ENCODE results near the gene ARHGAP24. TPM values are rescaled to one million over a fixed set of nuclear protein-coding genes. Genes with fewer than 3 reads are reported as not detected.
"Not testable (repeated sequence)": the region's sequence is repeated elsewhere in the genome, so short reads cannot be mapped to it uniquely, and the experiment has no call there.

Gene ARHGAP24
- total RNA-seq, 2 donors from 2014 or later, result 30.2 to 38.3 TPM

DNA sequence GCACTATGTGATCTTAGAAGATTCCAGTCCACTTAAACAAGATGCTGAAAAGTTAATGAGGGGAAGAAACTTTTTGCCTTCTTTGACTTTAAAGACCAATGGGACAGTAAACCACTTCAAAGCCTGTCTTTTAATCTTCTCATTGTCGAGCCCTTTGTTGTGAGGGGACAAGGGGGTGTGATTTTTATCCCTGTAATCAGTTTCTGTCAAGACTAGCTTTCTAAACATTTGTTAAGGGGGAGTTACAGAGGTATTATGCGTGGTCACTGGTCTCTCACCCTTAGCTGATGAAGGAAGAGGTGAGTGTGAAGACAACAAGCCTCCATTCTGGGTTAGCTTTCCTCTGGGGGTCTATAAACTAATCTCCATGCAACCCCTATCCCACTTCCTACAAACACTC, 409.3 kb downstream of the ARHGAP24 start:
- DNase-seq (no peak), ATAC-seq (no peak)
- intact Hi-C loops (cut with DNase I), result no loop called here

DNA sequence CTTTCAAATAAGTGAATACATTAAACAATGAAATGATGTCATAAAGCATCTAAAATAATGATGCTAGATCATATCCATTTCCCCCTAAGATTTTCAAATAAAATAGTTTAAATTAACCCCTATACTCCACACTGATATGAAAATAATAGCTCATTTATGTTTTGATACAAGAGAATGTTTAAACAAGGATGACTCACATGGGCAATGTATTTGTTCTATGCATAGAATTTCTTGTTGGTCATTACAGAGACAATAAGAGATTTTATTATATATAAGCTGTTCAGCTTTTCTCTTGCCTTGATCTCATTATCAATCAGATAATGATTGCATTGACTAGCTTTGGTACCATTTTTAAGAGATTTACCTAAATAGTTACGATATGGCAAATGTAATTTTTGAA, 411.7 kb downstream of the ARHGAP24 start:
- DNase-seq (no peak), ATAC-seq (no peak)
- intact Hi-C loops (cut with DNase I), result no loop called here

DNA sequence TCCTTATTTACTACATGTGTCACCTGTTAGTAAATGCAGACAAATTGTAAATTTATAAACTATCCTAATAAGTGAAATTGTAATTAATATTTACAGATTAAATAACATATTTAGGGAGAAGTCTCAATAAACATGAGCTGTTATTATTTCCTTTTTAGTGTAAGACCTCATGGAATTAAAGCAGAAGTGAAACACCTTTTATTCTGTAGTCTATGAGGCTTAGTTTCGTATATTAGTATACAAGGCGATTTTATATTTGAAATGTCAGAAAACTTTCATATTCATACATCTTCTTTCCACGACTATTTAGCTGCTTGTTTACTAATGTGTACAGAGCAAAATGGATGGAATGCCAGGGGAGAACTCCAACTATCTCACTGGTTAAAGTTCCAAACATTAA, 414.4 kb downstream of the ARHGAP24 start:
- DNase-seq, result no peak
- intact Hi-C loops (cut with DNase I), result no loop called here
- no peak for ATAC-seq

DNA sequence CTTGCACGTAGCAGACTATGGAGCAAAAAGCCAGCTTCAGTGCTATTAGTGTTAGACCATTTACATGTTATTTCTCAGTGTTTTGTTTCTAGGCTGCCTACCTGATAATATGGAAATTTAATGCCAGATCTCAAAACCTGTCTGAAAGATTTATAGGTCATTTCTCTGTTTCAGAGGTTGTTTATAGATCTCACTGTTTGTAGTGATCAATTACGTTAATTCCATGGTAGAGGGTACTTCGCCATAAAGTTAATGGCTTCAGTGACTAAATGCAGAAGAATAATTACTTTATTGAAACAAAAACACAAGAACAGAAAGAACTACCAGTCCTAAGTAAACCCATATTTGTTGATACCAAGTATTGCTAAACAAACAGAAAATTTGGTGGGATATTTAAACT, 420.8 kb downstream of the ARHGAP24 start:
- ATAC-seq, result no peak
- DNase-seq, result no peak
- intact Hi-C loops (cut with DNase I), result no loop called here

DNA sequence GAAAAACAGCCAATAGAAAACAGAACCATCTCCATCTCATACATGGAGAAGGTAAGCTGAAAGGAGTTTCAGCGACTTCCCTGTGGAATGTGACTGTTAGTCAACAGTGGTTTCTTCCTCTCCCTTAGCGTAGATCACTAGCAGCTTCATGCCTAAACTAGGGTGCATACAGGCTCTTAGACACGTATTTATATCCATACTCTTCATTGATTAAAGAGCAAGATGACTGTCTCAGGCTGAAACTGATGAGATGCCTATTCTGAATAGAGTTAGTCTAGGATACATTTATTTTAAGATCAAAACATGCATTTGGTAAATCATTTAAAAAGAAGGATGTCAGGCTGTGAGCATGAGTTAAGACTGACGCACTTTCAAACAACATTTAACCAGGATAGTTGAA, 423.3 kb downstream of the ARHGAP24 start:
- DNase-seq, result no peak
- no peak for ATAC-seq
- intact Hi-C loops (cut with DNase I), result no loop called here

DNA sequence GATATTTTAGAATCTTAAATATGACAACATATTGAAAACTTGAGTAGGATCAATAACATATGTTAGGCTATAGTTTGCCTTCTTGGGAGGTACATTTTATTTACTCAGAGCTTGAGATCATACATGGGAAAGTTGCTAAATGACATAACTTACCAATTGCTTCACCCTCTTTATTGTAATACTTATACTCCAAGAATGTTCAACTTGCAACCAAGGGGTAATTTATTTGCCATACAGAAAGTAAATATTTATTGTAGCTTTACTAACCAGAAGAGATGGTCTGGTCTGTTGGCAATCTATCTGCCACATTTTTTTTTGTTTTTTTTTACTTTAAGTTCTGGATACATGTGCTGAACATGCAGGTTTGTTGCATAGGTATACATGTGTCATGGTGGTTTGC, 426.6 kb downstream of the ARHGAP24 start:
- intact Hi-C loops (cut with DNase I), result no loop called here
- DNase-seq (no peak), ATAC-seq (no peak)

DNA sequence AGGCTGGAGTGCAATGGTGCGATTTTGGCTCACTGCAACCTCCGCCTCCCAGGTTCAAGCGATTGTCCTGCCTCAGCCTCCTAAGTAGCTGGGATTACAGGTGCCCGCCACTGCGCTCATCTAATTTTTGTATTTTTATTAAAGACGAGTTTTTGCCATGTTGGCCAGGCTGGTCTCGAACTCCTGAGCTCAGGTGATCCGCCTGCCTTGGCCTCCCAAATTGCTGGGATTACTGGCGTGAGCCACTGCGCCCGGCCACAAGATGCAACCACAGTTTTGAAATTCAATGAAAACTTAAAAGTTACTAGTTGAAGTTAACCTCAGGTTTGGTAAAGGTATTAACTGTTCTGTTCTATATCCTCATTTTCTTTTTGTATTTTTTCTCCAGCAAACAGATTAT, 427.7 kb downstream of the ARHGAP24 start:
- intact Hi-C loops (cut with DNase I); ATAC-seq; DNase-seq: not testable (repeated sequence)

DNA sequence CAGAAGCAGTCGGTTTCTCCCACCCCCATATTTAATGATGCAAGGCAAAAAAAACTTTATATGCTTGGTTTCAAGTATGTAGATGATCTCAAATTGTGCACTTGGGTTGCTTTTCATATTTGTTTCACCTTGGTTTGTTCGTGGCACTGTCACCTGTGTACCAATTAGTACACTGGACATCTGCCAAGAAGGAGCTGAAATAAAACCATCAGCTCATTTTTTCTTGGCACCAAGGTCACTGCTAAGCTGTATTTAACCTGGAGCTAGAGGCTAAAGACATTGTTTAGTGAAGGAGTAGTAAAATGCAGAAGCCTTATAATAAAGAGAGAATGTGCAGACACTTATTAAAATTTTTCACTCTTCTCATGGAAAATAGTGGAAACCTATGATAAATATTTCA, 430.8 kb downstream of the ARHGAP24 start:
- DNase-seq, result no peak
- intact Hi-C loops (cut with DNase I), result no loop called here
- no peak for ATAC-seq

DNA sequence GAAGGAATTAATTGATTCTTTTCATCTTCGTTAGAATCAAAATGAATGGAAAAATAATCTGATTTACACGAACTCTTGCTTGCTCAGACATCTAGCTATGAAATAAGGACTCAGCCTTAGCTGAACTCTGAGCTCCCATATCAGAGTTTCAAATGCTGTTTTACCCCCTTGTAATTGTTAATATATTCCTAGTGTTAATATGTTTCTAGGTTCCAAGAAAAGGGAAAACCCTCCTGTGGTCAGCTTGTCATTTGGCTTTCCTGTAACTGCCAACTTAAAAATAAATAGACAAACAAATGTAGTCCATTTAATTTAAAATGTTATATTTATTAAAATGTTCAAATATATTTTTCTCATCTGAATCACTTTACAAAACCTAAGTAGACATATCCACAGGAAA, 432.1 kb downstream of the ARHGAP24 start:
- ATAC-seq, result no peak
- no peak for DNase-seq
- intact Hi-C loops (cut with DNase I), result no loop called here

DNA sequence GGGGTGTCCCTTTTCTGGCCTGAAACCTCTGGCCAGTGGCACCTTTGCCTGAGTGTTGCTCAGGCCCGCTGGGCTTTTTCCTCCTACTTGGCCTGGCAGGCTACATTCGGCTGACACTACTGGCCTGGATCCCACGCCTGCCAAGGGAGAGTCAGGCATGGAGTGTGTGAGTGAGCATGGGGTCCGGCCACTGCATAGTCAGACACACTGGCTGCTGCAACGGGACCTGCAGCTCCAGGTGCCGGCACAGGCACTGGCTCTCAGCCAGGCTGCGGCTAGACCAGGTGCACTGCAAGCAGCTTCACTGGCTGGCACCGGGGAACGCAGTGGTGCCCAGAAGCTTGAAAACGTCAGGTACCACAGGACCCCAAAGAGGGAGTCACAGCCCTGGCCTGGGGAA, 434.9 kb downstream of the ARHGAP24 start:
- DNase-seq, result peak; percentile 36
- intact Hi-C loops (cut with DNase I), result no loop called here

DNA sequence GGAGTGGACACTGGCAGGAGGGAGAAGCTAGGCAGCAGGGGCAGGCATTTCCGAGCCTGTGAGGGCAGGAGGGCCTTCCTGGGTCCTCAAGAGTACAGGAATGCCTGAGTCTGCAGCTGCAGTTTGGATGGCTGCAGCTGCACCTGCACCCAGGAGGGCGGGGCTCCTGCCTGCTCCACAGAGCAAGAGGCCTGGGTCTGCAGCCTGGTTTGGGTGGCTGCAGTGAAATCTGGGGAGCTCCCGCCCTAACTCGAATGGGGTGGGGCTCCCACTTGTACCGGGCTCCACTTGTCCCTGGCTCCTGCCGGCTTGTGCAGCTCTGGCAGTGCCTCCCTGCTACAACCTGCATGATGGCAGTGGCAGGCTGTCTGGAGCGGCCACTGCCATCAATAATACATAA, 436.0 kb downstream of the ARHGAP24 start:
- intact Hi-C loops (cut with DNase I), result no loop called here
- DNase-seq (no peak), ATAC-seq (no peak)

More for the DNA sequence above, 434.9 kb downstream of the ARHGAP24 start:
- ATAC-seq, result peak; percentile 85 to 94

DNA sequence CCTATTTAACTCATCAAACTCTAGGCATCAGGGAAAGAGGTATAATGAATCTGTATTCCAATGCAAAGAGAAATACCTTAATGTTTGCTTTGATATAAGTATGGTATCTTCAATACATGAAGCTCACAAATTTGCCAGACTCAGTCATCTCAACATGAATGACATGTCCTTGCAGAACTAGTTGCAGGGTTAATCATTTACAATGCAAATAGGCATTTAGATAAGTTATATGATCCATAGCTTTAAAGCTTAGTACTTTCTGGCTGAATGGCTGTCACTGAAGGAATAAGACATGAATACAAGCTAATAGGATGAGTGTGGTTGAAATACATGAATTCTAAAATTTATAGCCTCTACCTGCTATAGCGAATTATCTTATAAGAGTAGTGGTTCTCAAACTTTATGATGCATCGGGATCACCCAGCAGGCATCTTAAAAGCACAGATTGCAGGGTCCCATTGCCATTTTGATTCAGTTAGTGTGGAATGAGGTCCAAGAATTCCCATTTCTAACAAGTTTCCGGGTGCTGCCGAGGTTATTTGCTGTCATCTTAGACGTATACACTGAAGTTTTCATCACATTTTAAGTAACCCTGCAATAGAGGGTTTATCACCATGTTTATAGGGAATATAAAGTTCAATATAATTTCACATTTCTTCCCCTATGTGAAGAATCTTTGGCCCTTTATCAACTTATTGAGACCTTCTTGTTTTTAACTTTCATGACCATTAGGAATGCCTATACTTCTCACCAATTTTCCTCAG, 439.2 kb downstream of the ARHGAP24 start:
- DNase-seq (no peak), ATAC-seq (no peak)
- intact Hi-C loops (cut with DNase I), result no loop called here

DNA sequence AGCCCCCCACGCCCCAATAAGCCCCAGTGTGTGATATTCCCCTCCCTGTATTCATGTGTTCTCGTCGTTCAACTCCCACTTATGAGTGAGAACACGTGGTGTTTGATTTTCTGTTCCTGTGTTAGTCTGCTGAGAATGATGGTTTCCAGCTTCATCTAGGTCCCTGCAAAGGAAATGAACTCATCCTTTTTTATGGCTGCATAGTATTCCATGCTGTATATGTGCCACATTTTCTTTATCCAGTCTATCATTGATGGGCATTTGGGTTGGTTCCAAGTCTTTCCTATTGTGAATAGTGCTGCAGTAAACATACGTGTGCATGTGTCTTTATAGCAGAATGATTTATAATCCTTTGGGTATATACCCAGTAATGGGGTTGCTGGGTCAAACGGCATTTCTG, 440.6 kb downstream of the ARHGAP24 start:
- DNase-seq; ATAC-seq; intact Hi-C loops (cut with DNase I): not testable (repeated sequence)

DNA sequence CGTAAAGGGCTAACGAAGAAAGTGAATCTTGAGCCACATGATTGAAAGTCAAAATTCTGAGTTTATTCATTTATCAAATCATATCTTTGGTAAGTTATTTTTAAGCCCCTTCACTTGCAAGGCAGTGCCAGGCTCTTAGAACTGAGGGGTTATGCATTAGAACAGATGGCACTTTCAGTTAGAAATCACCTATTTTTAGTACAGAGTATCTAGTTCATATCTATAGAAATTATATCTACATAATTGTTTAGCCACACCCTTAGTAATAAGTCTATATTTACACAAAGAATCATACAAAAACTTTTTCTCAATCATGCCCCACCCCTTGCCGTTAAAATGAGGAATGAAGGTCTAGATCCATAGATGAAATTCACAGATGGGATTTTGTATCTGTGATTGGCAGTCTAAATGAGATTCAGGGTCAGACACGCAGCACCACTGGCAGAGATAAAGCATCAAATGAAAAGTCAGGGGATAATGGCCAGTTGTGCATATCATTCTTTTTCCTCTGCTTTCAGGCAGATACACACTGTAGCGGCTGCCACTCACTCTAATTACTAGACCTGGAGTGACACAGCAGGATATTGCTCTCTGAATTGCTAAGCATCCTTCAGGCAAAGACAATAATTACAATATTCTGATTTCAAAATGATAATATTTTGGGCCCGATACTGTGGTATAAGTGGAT, 444.4 kb downstream of the ARHGAP24 start:
- ATAC-seq (no peak), DNase-seq (no peak)
- intact Hi-C loops (cut with DNase I), result no loop called here

DNA sequence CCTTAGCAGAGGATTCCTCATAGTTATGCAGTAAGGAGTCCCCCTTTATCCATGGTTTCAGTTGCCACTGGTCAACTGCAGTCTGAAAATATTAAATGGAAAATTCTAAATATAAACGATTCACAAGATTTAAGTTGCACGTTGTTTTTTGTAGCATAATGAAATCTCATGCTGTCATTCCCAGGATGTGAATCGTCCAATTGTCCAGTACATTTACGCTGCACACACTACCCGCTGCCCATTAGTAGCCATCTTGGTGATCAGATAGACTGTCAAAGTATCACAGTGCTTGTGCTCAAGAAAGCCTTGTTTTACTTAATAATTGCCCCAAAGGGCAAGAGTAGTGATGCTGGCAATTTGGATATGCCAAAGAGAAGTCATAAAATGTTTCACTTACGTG, 450.1 kb downstream of the ARHGAP24 start:
- intact Hi-C loops (cut with DNase I), result no loop called here
- ATAC-seq, result no peak
- DNase-seq, result no peak

DNA sequence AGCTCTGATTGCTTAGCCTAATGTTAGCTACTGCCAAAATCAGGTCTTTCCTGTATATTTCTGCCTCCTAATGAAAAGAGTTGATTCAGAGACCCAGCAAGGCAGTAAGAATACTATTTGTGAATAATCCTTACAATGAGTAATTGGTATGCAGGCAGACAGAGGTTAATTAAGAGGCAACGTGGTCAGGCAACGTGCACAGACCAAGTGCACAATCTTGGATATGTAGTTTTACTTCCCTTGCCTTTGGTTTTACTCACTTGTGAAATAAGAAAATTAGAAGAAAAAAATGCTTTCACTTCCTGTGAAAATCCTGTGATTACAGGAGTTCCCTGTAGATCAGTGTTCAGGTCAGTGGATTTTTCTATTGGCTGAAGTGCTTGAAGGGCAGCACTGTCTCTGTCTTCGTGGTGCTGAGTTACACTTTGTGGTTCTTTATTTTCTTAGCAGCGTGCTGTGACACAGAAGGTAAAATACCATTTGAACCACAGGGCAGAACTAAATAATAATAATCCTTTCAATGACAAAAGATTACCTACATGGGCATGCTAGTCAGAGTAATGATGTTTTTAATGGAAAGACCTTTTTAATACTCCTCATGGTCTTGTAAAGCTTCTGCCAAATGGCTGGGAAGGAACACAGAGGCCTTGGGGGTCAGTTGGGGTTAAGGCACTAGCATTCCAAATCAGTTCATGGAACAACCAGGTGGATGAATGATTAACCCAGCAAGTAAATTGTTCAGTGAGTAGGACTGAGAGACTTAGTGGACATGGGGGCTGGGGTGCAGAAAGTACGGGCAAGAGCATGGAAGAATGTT, 454.0 kb downstream of the ARHGAP24 start:
- peak in 1 of 2 donors; percentile 39 for ATAC-seq
- intact Hi-C loops (cut with DNase I), result no loop called here
- DNase-seq, result no peak

DNA sequence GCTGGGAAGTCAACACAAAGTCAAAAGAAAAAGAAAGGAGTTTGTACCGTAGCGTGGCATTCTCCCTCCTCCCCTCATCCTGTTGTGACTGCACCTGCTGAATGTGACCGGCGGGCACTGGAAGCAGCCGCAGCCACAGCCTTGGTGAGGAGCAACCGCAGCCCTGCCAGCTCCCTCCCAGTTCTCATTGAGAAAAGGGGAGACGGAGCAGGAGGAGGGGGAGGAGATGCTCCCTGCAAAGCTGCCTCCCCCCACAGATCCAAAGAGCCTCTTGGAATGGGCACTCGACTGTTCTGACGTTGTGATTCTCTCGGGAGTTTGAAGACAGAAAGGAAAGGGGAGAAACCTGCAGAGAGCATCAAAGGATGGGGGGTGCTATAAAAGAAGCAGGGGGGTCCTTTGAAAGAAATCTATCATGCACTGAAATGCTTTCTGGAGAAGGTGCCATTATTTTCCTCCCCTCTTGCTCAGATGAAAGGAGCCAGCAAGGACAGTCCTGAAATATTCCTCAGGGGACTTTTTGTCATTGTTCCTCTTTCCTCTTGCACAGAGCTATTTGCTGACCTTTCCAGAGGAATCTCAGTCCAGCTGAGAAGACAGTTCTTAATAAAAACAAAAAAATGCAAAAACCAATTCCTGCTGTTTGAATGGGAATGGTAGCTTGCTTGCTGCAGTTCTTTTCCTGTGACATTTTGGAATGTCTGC, 455.2 kb downstream of the ARHGAP24 start:
- ATAC-seq (peak in 1 of 2 donors; percentile 36), DNase-seq (peak; percentile 24)
- intact Hi-C loops (cut with DNase I), result no loop called here

DNA sequence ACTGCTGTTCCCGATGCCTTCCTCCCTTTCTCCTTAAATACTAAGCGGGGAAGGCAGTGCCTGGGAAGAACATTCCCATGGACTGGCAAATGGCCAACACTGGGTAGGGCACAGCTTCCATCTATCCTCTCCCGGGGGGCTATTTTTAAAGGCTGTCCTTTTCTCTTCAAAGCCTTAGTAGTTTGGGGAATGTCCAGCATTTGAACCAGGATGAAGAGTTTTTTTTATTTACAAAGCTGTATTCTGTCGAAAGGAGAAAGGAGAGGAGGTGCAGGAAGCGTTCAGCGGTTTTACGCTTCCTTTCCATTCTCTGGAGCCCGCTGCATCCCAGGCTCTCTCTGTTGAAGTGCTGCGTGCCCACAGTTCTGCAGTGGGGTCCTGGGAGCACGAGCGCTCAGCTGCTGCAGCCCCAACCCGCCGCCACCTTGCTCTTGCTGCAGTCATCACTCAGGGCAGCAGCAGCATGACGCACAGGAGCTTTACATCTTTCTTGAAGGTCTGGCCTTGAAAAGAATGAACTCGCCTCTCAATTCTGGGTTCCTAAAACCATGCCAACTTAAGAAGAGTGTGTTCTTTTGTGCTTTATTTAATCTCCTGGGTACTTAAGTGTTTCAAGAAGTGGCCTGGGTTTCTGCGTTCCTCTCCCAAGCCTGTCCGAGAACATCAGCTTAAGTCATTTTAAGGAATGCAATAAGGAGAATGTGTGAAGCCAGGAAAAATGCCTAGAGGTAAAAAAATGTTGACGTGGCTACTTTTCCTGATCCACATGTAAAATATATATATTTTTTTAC, 457.7 kb downstream of the ARHGAP24 start:
- intact Hi-C loops (cut with DNase I), result no loop called here
- peak; percentile 25 for DNase-seq
- peak; percentile 25 to 43 for ATAC-seq

DNA sequence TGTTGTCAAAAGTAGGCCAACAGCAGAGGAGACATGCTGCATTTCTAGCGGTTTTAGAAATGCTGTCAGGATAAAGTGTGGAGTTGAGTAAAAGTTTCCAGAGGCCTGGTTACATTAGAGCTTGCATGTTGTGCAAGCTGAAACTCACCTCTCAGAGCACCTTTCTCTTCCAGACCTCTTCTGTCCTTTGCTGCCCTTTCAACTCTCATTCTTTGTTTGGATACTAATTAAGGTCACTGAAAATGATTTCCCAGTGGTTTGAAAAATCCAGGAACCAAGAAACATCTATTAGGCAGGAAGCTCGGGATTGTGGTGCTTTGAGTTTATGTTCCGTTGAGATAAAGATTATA, 458.3 kb downstream of the ARHGAP24 start:
- DNase-seq (no peak), ATAC-seq (no peak)
- intact Hi-C loops (cut with DNase I), result no loop called here

Data from left cardiac atrium (tissue), 4 donors.